ENCODE measurements around the gene TRIM6. TPM values are rescaled to one million over a fixed set of nuclear protein-coding genes. Genes with fewer than 3 reads are reported as not detected.

TRIM6 gene
- total RNA-seq, 2 experiments from 2014 or later: not detected

DNA sequence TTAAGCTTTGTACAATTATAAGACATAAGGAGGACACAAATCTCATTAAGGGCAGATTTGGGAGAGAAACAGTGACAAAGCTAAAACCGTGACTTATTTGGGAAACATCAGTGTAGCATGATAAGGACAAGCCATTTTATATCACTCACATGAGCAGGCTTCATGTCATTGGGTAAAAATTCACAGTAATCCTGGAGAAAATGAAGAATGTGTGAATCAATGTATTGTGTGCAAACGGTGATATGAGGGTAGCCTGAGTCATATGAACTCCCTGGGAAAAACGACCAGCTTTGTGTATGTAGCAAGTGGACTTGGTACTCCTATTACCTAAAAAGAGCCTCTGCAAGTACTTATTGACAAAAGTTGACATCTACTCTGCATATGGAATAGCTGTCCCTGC is 22.4 kb downstream of the TRIM6 start:
- TF ChIP-seq EZH2phosphoT487 (IDR thresholded peaks at IDR 0.05; ENCODE audit: borderline replicate concordance, low read depth, low read length): no peak
- TF ChIP-seq, protein P1, sequence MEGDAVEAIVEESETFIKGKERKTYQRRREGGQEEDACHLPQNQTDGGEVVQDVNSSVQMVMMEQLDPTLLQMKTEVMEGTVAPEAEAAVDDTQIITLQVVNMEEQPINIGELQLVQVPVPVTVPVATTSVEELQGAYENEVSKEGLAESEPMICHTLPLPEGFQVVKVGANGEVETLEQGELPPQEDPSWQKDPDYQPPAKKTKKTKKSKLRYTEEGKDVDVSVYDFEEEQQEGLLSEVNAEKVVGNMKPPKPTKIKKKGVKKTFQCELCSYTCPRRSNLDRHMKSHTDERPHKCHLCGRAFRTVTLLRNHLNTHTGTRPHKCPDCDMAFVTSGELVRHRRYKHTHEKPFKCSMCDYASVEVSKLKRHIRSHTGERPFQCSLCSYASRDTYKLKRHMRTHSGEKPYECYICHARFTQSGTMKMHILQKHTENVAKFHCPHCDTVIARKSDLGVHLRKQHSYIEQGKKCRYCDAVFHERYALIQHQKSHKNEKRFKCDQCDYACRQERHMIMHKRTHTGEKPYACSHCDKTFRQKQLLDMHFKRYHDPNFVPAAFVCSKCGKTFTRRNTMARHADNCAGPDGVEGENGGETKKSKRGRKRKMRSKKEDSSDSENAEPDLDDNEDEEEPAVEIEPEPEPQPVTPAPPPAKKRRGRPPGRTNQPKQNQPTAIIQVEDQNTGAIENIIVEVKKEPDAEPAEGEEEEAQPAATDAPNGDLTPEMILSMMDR (conservative IDR thresholded peaks at IDR 0.05; ENCODE audit: low read length): no peak
- CTCF ChIA-PET (ENCODE audit: unreplicated experiment): no interaction called here
- no peaks in the 10 kb centered on the region for H4K20me1 ChIP-seq (ENCODE audit: insufficient read depth, low read length)
- H3K9me2 ChIP-seq (ENCODE audit: insufficient read depth, low read length): no peaks in the 10 kb centered on the region
- H3K4me3 ChIP-seq (ENCODE audit: low read depth, low read length, poor library complexity, severe bottlenecking): no peak overlapping the region
- H3K4me2 ChIP-seq (ENCODE audit: low read length): no peak overlapping the region
- no peaks in the 10 kb centered on the region for H3K79me2 ChIP-seq (ENCODE audit: insufficient read depth, low read depth, low read length)
- intact Hi-C loops (cut with micrococcal nuclease; ENCODE audit: unreplicated experiment): no loop called here
- no peak overlapping the region for H3K27ac ChIP-seq (ENCODE audit: low read depth, low read length, poor library complexity, severe bottlenecking)
- H2AFZ ChIP-seq (ENCODE audit: low read length): no peak overlapping the region
- no peaks in the 10 kb centered on the region for H3K36me3 ChIP-seq (ENCODE audit: insufficient read depth, low read length)
- no peak for DNase-seq (ENCODE audit: low spot score)
- POLR2A ChIA-PET: interaction anchor here (0.7 to 1.1 kb wide), 3 partner anchors 9 to 83 kb away, joined by 3 to 6 read pairs (median 5); no protein-coding TSS in a partner anchor
- H3K4me1 ChIP-seq (ENCODE audit: insufficient read depth, low read length, poor library complexity, severe bottlenecking): peaks cover 1% of the 10 kb centered on the region
- H3K9me3 ChIP-seq (ENCODE audit: low read length): no peaks in the 10 kb centered on the region
- BruUV-seq (replicated peaks): no TSS peak

DNA sequence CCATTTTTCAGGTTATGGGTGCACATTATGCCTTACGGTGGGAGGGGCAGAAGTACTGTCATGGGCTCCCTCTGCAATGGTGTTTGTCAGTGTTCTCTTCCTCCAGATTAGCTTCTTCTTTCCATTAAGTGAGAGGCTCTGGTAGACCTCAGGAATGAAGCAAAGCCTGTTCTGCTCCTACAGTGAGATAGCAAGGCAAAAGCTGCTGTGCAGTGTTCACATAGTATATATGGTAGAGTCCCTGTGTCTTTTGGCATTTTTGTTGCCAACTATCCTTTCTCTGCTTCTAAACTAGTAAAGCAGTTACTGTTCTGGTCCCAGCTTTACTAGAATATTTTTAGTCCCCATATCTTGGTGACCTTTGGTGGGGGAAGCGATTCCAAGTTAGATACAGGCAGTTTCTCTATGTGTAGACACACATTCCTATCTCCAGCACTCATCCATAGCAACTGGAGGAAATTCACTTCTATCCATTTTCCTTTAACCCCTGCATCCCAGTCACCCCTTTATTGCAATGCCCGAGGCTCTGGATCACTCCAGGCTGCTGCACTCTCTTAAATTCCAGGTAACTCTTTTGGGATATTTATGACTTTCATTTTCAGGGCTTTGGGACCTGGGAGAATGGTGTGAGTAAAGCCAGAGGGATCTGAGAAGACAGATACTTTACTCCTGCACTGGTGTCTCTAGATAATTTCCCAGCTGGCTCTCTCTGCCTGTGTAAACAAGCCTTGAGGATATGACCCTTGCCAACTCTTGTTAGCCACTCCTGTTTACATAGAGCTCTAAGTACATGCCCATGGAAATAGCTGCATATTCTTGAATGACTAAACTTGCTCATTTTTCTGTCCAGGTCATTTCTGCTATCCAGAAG is 24.4 kb downstream of the TRIM6 start:
- Histone ChIP-seq H3K27ac (ENCODE audit: low read depth, low read length, poor library complexity, severe bottlenecking) (no peak overlapping the region), H3K4me2 (ENCODE audit: low read length) (no peak overlapping the region), H3K4me3 (ENCODE audit: low read depth, low read length, poor library complexity, severe bottlenecking) (no peak overlapping the region), H3K36me3 (ENCODE audit: insufficient read depth, low read length) (no peaks in the 10 kb centered on the region), H3K79me2 (ENCODE audit: insufficient read depth, low read depth, low read length) (no peaks in the 10 kb centered on the region), H3K9me2 (ENCODE audit: insufficient read depth, low read length) (no peaks in the 10 kb centered on the region), H4K20me1 (ENCODE audit: insufficient read depth, low read length) (no peaks in the 10 kb centered on the region), H3K4me1 (ENCODE audit: insufficient read depth, low read length, poor library complexity, severe bottlenecking) (peaks cover 15% of the 10 kb centered on the region), H3K9me3 (ENCODE audit: low read length) (no peaks in the 10 kb centered on the region), H2AFZ (ENCODE audit: low read length) (no peak overlapping the region)
- BruUV-seq (replicated peaks): no TSS peak
- intact Hi-C loops (cut with micrococcal nuclease; ENCODE audit: unreplicated experiment): no loop called here
- TF ChIP-seq, protein P1 (conservative IDR thresholded peaks at IDR 0.05; ENCODE audit: low read length): no peak
- no peak for TF ChIP-seq EZH2phosphoT487 (IDR thresholded peaks at IDR 0.05; ENCODE audit: borderline replicate concordance, low read depth, low read length)
- ChIA-PET CTCF (ENCODE audit: unreplicated experiment) (no interaction called here), POLR2A (interaction anchor here (0.7 to 1.0 kb wide), 2 partner anchors 9 to 71 kb away, joined by 3 read pairs; no protein-coding TSS in a partner anchor)
- no peak for DNase-seq (ENCODE audit: low spot score)

DNA sequence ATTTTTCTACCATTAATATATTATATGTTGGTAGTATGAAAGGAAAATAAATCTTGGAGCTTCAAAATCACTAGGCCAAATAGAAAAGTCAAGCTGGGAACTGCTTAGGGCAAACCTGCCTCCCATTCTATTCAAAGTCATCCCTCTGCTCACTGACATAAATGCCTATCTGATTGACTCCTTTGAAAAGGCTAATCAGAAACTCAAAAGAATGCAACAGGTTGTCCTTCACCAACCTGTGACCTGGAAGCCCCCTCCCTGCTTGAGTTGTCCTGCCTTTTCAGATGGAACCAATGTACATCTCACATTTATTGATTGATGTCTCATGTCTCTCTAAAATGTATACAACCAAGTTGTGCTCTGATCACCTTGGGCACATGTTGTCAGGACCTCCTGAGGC is 25.1 kb downstream of the TRIM6 start:
- DNase-seq (ENCODE audit: low spot score): no peak
- Histone ChIP-seq H4K20me1 (ENCODE audit: insufficient read depth, low read length) (no peaks in the 10 kb centered on the region), H3K36me3 (ENCODE audit: insufficient read depth, low read length) (no peaks in the 10 kb centered on the region), H3K4me2 (ENCODE audit: low read length) (no peak overlapping the region), H3K4me3 (ENCODE audit: low read depth, low read length, poor library complexity, severe bottlenecking) (no peak overlapping the region), H3K9me3 (ENCODE audit: low read length) (no peaks in the 10 kb centered on the region), H3K9me2 (ENCODE audit: insufficient read depth, low read length) (no peaks in the 10 kb centered on the region), H3K27ac (ENCODE audit: low read depth, low read length, poor library complexity, severe bottlenecking) (no peak overlapping the region), H3K4me1 (ENCODE audit: insufficient read depth, low read length, poor library complexity, severe bottlenecking) (peaks cover 17% of the 10 kb centered on the region), H3K79me2 (ENCODE audit: insufficient read depth, low read depth, low read length) (no peaks in the 10 kb centered on the region), H2AFZ (ENCODE audit: low read length) (no peak overlapping the region)
- ChIA-PET POLR2A (interaction anchor here (1.0 kb wide), 1 partner anchor 70 kb away, joined by 3 read pairs; no protein-coding TSS in a partner anchor), CTCF (ENCODE audit: unreplicated experiment) (no interaction called here)
- TF ChIP-seq, protein P1 (conservative IDR thresholded peaks at IDR 0.05; ENCODE audit: low read length): no peak
- TF ChIP-seq EZH2phosphoT487 (IDR thresholded peaks at IDR 0.05; ENCODE audit: borderline replicate concordance, low read depth, low read length): no peak
- no TSS peak for BruUV-seq (replicated peaks)
- intact Hi-C loops (cut with micrococcal nuclease; ENCODE audit: unreplicated experiment): no loop called here
